HG02852 (cell line): ENCODE results near the gene TCF12.
"Not testable (repeated sequence)": the region's sequence is repeated elsewhere in the genome, so short reads cannot be mapped to it uniquely, and the experiment has no call there.

Experiments
- ATAC-seq: cut with Tn5 transposase; IDR thresholded peaks from one replicate; pipeline ENCODE4 v1.9.1; 2021; ENCODE audit warnings: mild to moderate bottlenecking, moderate library complexity; ENCODE audit not compliant: unreplicated experiment

TCF12 gene

DNA sequence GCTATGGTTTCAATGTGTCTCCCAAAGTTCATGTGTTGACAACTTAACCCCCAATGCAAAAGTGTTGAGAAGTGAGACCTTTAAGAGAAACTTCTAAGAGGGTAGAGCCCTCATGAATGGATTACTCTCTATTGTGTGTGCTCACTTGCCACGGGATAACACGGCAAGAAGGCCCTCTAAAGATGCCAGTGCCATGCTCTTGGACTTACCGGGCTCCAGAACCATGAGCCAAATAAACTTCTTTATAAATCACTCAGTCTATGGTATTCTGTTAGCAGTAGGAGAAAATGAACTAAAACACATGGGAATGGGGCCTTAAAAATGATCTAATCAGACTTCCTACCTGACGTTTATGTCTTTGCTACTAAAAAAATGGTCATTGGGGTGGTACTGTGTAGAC, 2.6 kb upstream of the TCF12 start:
- no peak for ATAC-seq

DNA sequence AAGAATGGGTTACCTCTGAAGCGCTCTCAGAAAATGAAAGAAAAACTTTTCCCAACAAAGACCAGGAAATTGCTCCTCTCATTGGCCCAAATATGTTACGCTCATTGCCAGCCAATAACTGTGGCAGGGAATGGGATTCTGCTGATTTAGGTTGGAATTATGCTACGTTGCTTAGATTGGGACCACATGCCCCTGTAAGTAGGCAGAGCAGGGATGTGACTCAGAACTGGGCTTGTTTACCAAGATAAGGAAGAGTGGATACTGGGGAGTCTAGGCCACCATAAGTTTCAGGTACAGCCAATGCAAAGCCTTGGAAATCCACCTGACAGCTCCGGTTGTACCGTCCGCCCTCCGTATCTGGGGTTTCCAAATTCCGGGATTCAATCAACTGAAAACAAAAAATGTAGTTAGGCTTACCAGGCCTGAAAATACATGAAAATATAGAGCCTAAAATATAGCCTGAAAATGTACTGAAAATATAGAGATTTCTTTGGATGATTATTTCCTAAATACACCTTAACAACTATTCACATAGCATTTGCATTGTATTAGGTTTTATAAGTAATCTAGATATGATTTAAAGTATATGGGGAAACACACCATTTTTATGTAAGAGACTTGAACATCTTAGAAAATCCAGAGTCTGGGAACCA, 1.5 kb upstream of the TCF12 start:
- no peak for ATAC-seq

DNA sequence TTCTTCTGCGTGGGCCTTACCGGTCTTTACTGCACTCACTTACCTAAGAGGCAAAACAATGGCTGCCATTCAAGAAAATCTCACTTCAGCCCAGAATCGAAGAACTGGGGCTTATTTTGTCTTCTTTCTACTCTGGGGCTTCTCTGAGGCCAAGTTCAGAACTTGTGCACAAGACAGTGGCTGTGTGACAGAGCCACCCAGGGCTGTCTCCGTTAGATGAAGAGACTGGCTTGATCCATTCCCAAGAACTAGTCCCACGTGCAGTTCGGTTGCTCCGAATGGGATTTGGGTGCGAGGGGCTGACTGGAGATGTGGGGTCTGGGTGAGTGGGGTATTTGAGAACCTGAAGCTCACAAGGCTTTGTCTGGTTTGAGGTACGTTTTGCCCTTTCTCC, 795 bp upstream of the TCF12 start:
- ATAC-seq, result peak; percentile 1

DNA sequence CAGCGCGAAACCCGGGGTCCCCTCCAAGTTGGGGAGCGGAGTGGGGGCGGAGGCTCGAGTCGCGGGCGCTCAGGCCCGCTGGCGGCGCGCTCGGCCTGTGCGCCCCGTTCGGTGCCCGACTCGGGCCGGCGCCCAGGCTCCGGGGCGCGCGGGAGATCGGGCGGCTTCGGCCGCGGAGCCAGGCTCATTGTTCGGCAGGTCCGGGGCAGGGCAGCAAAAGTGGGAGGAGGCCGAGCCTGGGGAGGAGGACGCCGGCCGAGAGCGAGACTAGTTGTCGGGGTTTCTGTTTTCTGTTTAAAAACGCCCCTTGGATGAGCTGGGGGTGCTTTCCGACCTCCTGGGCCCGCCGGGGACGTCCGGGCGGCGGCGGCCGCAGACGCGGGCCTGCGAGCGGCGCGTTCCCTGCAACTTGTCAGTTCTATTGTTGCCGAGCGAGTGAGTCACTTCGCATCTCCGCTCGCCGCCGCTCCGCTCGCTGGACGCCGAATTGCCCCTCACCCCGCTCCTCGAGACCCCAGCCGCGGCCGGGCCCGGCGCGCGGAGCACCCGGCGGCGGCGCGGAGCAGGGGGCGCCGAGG, 676 bp downstream of the TCF12 start:
- peak; percentile 34 for ATAC-seq

DNA sequence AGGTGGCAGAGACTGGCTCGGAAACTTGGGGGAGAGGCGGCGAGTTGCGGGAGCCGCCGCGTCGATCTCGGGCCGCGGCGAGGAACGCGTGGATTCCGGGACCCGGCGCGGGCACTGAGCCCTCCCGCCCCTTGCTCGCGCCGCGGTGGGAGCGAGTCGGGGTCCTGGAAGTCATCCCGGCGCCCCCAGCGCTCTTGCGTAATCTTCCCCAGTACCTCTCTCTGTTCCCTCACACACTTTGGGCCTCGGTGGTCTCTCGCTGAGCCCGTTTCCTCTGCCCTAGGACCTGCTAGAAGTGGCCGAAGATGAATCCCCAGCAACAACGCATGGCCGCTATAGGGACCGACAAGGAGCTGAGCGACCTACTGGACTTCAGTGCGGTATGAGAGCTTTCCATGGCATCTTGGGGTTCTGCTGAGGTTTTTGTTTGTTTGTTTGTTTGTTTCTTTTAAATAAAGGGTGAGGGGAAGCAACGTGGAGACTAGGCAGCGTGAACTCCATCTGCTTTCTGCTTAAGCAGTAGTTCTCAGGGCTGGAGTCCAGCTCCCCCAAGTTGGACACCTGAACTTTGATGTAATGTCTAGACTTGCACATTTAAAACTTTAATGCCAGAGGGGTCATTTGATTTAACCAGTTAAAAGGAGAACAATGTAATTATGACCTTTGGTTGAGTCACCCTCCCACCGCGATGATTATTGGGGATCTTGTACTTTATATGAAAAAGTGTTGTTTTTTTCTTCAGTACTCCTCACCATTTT, 1.3 kb downstream of the TCF12 start:
- peak; percentile 5 for ATAC-seq

DNA sequence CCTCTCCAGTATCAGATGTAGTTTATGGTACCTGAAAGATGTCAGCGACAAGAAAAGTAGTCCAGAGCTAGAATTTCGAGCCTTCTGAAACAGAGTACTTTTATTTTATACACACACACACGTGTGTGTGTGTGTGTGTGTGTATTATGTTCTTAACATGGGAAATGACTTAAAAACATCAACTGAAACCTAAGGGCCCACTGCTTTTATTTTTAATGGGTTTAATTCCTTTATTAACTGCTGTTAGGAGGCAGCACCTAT, 1.9 kb downstream of the TCF12 start:
- no peak for ATAC-seq

DNA sequence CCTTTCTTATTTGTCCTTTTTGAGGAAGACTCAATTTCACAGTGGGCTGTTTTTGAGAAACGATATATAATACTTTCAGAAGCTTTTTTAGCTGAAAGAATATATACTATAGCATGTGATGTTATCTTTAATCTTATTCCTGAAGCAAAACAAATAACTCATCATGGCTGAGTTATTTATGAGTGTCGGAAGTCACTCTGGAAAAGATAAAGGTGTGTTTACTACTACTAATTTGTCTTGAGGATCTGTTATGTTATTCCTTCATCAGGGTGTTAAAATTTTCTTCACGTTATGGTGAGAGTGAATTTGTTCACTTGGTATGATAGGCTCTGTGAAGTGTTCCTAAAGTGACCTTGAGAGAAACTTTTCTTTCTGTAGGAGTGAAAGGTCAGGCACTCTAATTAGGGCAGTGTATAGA, 4.7 kb downstream of the TCF12 start:
- ATAC-seq, result no peak

DNA sequence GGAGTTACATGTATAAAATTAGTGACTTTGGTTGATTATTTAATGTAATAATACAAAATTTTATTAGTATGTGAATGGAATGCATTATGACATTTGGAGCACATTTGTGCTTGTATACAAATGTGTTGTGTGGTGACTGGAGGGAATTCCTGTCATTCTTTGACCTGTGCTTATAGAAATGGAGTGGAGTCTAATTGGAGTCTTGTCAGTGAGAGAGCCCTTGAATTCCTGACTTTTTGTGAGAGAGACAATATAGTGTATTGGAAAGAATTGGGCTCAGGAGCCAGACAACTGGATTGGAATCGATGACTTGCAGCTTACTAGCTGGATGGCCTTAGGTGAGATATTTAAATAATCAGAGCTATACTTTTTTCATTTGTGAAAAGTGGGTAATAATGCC, 9.4 kb downstream of the TCF12 start:
- no peak for ATAC-seq

DNA sequence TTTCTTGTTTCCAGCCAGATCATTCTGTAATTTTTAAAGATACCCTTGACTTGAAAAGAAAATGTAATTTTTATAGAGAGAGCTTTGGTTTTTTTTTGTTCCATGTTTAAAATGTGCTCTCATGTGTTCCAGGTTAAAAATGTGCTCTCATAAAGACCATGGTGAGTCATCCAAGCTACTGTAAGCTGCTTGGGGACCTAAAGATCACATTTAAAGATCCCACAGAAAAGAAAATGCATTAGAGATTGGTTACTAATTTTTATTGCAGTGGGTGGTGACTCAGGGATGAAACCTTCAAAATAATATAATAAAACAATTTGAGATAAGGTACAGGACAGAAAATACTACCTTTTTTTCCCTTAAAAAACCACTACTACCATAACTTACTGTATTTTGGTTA, 11.0 kb downstream of the TCF12 start:
- ATAC-seq, result no peak

DNA sequence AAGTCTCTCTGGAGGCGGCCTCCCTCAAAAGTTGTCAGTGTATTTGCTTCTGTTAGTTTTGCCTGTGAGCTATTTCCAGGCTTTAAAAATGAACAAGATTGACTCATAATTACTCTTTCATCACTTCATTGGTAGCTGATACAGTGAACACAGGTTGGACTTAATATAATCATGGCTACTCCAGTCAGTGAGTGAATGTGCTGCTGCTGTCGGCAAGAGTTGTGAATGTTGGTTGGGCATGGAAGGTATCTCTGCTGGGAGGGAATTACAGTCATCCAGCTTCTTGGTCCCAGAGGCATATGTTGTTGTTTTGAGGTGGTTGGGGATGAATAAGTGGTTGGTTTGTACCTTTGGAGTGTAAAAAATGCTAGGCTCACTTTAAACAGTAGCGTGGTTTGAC, 11.5 kb downstream of the TCF12 start:
- no peak for ATAC-seq

DNA sequence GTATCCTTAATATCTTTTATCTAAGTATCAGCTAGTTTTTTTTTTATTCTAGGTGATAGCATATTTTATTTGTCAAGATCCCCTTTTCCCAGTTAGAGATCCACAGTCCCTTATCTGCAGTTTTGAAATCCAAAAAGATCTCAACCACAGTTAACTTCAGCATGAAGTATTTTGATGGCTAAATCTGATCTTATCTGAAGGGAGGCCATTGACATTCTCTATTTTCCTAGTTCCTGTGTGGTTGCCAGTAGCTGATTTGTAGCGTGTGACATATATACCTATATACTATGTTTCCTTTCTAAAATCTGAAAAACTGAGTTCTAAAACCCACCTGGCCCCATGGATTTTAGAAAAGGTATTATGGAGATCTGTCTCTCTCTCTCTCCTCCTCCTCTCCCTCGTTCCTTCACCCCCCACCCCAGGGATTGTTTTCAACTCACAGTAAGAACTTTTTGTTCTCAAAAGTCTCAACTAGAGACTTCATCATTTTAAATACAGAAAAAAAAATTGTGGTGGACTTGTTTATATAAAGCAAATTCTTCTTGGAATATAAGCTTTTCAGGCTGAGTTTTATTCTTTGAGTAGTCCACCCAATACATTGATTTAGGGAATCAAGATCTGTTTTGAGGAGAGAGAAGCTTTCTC, 12.3 kb downstream of the TCF12 start:
- ATAC-seq, result no peak

DNA sequence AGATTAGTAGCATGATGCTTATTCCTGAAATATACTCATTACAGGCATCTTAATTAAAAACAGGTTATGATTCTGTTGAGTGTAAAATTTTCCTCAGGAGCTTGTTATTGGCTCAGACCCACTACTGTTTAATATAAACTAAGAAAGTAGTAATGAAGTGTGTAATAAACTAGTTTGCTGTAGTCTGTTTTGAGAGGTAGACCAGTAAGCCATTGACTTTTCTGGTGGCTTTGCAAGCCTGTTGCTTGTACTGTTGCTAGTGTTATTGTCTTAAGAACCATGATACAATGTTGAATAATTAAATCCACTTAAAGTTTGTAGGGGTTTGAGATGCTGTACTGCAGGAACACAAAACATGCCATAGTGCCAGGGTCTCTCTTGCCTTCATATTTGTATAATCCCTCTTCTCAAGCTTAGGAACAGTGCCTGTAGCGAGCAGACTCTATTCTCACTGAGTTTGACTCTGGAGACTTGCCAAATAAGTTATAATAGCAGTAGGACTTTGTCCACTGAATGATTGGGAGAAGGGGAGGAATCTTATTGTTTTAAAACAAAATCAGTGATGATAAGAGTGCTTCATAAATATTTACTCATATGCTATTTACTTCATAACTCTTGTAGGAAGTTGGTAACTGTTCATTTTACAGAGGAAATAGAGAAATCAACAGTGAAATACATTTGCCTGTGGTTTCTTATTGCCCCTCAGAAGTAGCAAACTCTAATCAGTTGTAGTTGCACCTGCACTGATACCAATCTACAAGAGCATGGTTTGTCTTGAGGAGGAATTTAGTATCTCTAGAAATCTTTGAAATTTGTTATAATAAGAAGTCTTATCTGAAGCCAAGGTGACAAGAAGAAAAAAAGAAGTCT, 13.4 kb downstream of the TCF12 start:
- ATAC-seq, result no peak

DNA sequence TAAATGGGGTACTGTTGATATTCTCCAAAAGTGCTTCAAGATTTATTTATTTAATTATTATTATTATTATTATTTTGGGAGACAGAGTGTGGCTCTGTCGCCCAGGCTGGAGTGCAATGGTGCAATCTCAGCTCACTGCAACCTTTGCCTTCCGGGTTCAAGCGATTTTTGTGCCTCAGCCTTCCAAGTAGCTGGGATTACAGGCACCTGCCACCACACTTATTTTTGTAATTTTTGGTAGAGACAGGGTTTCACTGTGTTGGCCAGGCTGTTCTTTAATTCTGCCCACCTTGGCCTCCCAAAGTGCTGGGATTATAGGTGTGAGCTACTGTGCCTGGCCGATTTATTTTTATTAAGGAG, 14.0 kb downstream of the TCF12 start:
- ATAC-seq, result not testable (repeated sequence)

DNA sequence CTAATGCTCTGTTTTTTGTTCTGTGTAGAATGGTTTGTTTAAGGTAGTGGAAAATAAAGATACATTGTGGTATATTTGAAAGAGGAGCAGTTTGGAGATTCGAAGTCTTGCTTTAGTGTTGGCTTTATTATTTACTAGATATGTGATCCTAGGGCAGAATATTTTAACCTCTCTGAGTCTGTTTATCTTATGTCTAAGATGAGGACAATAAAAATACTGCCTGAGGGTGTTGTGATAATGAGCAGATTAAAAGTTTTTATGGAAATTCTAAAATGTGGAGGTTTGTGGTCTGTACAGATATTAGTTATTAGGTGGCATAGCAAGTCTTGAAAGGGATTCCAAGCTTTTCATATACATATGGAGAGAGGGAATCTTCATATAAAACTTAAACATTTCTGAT, 15.0 kb downstream of the TCF12 start:
- ATAC-seq, result no peak

DNA sequence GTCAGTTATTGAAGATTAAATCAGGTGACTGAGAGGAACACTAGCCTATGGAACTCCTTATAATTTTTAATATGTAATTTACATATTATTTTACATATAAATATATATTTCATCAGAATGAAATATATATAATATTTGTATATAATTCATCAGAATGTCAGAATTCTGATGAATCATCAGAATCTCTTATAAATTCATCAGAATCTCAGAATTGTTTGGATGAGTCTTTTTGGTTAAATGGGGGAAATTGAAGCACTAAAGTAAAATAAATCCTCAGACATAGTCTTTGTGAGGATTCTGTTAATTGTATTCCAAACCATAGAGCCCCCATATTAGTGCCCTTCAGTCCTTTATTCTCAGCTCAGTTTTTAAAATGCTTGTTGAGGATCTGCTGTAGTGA, 15.4 kb downstream of the TCF12 start:
- no peak for ATAC-seq

DNA sequence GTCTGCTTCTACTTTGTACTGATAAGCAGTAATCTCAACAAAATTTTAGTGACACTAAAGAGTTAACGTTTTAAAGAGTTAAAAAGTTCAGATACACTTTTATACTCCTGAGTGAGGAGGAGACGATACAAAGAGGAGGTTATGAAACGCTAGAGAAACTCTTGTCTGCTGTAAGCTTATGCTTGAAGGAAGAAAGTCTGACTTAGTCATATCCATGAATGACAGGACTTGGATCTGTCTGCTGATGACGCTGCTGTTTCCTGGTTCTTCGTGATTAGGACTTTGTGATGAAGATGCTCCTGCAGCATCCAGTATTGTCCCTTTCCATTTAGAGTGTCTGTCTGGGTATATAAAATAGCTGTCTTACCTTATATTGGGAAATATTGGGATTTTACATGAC, 15.8 kb downstream of the TCF12 start:
- no peak for ATAC-seq

DNA sequence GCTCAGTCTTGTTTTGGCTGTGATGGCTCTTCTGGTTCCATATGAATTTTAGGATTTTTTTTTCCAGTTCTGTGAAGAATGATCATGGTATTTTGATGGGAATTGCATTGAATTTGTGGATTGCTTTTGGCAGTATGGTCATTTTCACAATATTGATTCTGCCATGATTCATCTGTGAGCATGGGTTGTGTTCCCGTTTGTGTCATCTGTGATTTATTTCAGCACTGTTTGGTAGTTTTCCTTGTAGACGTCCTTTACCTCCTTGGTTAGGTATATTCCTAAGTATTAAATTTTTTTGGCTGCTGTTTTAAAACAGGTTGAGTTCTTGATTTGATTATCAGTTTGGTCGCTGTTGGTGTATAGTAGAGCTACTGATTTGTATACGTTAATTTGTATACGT, 18.5 kb downstream of the TCF12 start:
- ATAC-seq, result no peak

DNA sequence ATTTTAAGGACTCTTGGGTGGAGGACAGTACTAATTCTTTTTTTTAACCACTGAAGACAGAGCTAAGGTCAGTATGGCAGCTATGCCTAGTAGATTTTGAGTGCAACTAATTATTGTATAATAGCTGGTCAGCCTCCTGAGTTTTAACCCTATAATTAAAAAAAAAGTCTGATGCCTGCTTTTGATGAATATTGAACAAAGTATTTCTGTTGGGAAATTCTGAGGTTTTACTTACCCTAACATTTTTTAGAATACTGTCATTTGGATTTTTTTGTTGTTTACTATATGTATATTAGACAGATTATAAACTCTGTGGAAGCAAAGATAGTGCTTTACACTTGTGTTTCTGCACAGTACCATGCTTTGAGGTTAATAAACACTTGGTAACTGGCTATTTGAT, 20.8 kb downstream of the TCF12 start:
- no peak for ATAC-seq

DNA sequence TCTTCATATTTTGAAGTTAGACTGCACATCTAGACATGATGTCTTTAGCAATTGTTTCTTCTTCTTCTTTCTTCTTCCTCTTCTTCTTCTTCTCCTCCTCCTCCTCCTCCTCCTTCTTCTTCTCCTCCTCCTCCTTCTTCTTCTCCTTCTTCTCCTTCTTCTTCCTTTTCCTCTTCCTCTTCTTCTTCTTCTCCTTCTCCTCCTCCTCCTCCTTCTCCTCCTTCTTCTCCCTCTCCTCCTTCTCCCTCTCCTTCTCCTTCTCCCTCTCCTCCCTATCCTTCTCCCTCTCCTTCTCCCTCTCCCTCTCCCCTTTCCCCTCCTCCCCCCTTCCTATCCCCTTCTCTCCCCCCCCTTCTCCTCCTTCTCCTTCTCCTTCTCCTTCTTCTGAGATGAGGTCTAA, 21.9 kb downstream of the TCF12 start:
- no peak for ATAC-seq

DNA sequence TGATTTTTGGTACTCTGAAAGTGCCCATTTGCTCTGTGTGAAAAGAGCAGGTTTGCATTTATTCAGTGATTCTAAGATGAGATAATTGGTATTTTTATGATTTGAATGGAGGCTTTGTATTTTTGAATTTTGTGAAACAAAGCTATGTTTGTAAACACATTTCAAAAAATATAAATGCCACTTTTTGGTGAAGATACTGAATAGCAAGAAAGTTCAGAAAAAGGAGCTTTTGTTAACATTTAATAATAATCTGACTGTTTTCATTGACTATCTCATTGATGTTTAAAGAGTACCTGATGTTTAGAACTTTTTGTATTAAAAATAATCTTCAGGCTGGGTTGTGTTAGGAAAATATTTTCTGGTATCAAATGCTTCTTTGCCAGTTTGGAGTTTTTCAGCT, 23.7 kb downstream of the TCF12 start:
- no peak for ATAC-seq

DNA sequence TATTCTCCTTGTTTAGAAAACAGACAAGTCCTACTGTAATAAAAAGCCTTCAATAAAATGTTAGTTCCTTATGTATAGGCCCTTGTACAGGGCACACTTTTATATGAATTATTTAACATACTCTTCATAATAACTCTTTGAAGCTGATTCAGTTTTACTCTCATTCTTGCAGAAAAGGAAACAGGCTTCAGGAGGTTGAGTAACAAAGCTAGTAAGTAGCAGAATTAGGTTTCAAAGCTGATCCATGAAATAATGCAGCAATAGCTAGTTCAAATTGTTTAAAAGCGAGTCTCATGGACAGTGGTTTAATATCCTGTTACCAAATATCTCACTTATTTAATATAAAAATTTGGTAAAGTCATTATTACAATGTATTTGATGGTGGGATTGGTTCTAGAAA, 25.0 kb downstream of the TCF12 start:
- no peak for ATAC-seq
